ENCODE measurements around the gene PVRIG.
"Not testable (repeated sequence)": the region's sequence is repeated elsewhere in the genome, so short reads cannot be mapped to it uniquely, and the experiment has no call there.

PVRIG gene

GRCh38 chr7:100219801-100220585, at the start of gene PVRIG:
Gene PVRIG, plus strand, starts transcription at chr7:100219949. Its CDS starts 22 bp downstream, at chr7:100219971.
- DNase-seq (ENCODE audit: low read depth in 3 of 3, low spot score in 1 of 3) = peak in 1 of 3 donors; percentile 34

GRCh38 chr7:100170101-100170897, 49.5 kb upstream of the PVRIG start:
- no peak for DNase-seq (ENCODE audit: low read depth in 3 of 3, low spot score in 1 of 3)

GRCh38 chr7:100171087-100171681, 48.6 kb upstream of the PVRIG start:
- no peak for DNase-seq (ENCODE audit: low read depth in 3 of 3, low spot score in 1 of 3)

- DNase-seq (ENCODE audit: low read depth in 3 of 3, low spot score in 1 of 3) = no peak
Measured at GRCh38 chr7:100171840-100172239, 47.9 kb upstream of the PVRIG start.

GRCh38 chr7:100173806-100174495, 45.8 kb upstream of the PVRIG start:
- DNase-seq (ENCODE audit: low read depth in 3 of 3, low spot score in 1 of 3) = no peak

GRCh38 chr7:100174582-100174981, 45.2 kb upstream of the PVRIG start:
- DNase-seq (ENCODE audit: low read depth in 3 of 3, low spot score in 1 of 3) = no peak

- DNase-seq (ENCODE audit: low read depth in 3 of 3, low spot score in 1 of 3) = no peak
Measured at GRCh38 chr7:100175296-100175935, 44.3 kb upstream of the PVRIG start.

- no peak for DNase-seq (ENCODE audit: low read depth in 3 of 3, low spot score in 1 of 3)
Measured at GRCh38 chr7:100176096-100177044, 43.4 kb upstream of the PVRIG start.

GRCh38 chr7:100177045-100178001, 42.4 kb upstream of the PVRIG start, which contains the start of the genes GPC2 and STAG3:
Gene GPC2, minus strand, starts transcription at chr7:100177381. Its CDS starts 182 bp downstream, at chr7:100177199.
Gene STAG3, plus strand, starts transcription at chr7:100177918. Its CDS starts 2,639 bp downstream, at chr7:100180557.
- peak; percentile 94 to 97 (median 95) for DNase-seq (ENCODE audit: low read depth in 3 of 3, low spot score in 1 of 3)

GRCh38 chr7:100180084-100180483, 39.7 kb upstream of the PVRIG start:
- not testable (repeated sequence) for DNase-seq (ENCODE audit: low read depth in 3 of 3, low spot score in 1 of 3)

- DNase-seq (ENCODE audit: low read depth in 3 of 3, low spot score in 1 of 3) = not testable (repeated sequence)
Measured at GRCh38 chr7:100182616-100183015, 37.1 kb upstream of the PVRIG start.

- not testable (repeated sequence) for DNase-seq (ENCODE audit: low read depth in 3 of 3, low spot score in 1 of 3)
Measured at GRCh38 chr7:100183090-100183489, 36.7 kb upstream of the PVRIG start.

- DNase-seq (ENCODE audit: low read depth in 3 of 3, low spot score in 1 of 3) = no peak
Measured at GRCh38 chr7:100185726-100186125, 34.0 kb upstream of the PVRIG start.

- no peak for DNase-seq (ENCODE audit: low read depth in 3 of 3, low spot score in 1 of 3)
Measured at GRCh38 chr7:100189061-100189460, 30.7 kb upstream of the PVRIG start.

GRCh38 chr7:100190048-100190711, 29.6 kb upstream of the PVRIG start:
- DNase-seq (ENCODE audit: low read depth in 3 of 3, low spot score in 1 of 3) = no peak

- DNase-seq (ENCODE audit: low read depth in 3 of 3, low spot score in 1 of 3) = no peak
Measured at GRCh38 chr7:100191775-100192174, 28.0 kb upstream of the PVRIG start.

- not testable (repeated sequence) for DNase-seq (ENCODE audit: low read depth in 3 of 3, low spot score in 1 of 3)
Measured at GRCh38 chr7:100192281-100192862, 27.4 kb upstream of the PVRIG start.
